Fibroblast of lung (primary cell): ENCODE results near the gene ZNF282. TPM values are rescaled to one million over a fixed set of nuclear protein-coding genes. Genes with fewer than 3 reads are reported as not detected.

ENCODE experiments used
- DNase-seq, 2 donors: peaks; one replicate each; pipeline versions ENCODE4 v3.0.0 to v3.0.0-alpha.2; 2010; ENCODE audit warnings: low read depth in 2 of 2
- H2AFZ ChIP-seq: 2 replicates; pipeline ENCODE4 v1.5.1; 2012; ENCODE audit warnings: low read length, control low read depth, inconsistent platforms
- H3K27ac ChIP-seq: 2 replicates; pipeline ENCODE4 v1.5.1; 2011; ENCODE audit warnings: low read length, control low read depth; ENCODE audit not compliant: insufficient read depth
- H3K27me3 ChIP-seq: 2 replicates; pipeline ENCODE4 v1.5.1; 2011; ENCODE audit warnings: mild to moderate bottlenecking, low read length; ENCODE audit not compliant: control insufficient read depth, insufficient read depth
- H3K36me3 ChIP-seq: 2 replicates; pipeline ENCODE4 v1.5.1; 2011; ENCODE audit warnings: low read length; ENCODE audit not compliant: control insufficient read depth, insufficient read depth
- H3K4me1 ChIP-seq: 2 replicates; pipeline ENCODE4 v1.5.1; 2011; ENCODE audit warnings: low read length; ENCODE audit not compliant: control insufficient read depth, insufficient read depth; ENCODE audit errors: extremely low read depth
- H3K4me2 ChIP-seq: 2 replicates; pipeline ENCODE4 v1.5.1; 2011; ENCODE audit warnings: low read length, control low read depth; ENCODE audit not compliant: insufficient read depth; ENCODE audit errors: extremely low read depth
- H3K4me3 ChIP-seq, 4 experiments: fragments of 200-600 bp in 1 of 4; sonication (generic) in 1 of 4; replicated peaks in 1 of 4; 2 replicates each; pipeline ENCODE4 v1.5.1; 2011 to 2016; ENCODE audit warnings: low read length in 4 of 4, low read depth in 3 of 4, mild to moderate bottlenecking in 3 of 4, control low read depth in 2 of 4, inconsistent platforms in 1 of 4, mixed read lengths in 1 of 4; ENCODE audit not compliant: insufficient read depth in 1 of 4; ENCODE audit errors: control extremely low read depth in 1 of 4
- H3K79me2 ChIP-seq: 2 replicates; pipeline ENCODE4 v1.5.1; 2012; ENCODE audit warnings: mild to moderate bottlenecking, low read length, inconsistent platforms; ENCODE audit not compliant: control insufficient read depth, insufficient read depth
- H3K9ac ChIP-seq: 2 replicates; pipeline ENCODE4 v1.5.1; 2011; ENCODE audit warnings: mild to moderate bottlenecking, low read length, control low read depth; ENCODE audit not compliant: insufficient read depth
- H3K9me3 ChIP-seq: 2 replicates; pipeline ENCODE4 v1.5.1; 2012; ENCODE audit warnings: low read depth, low read length; ENCODE audit not compliant: control insufficient read depth, insufficient read depth
- H4K20me1 ChIP-seq: 2 replicates; pipeline ENCODE4 v1.5.1; 2011; ENCODE audit warnings: low read length; ENCODE audit not compliant: control insufficient read depth, insufficient read depth; ENCODE audit errors: extremely low read depth
- EZH2 ChIP-seq: IDR thresholded peaks from 2 replicates; pipeline ENCODE4 v1.5.1; 2012; ENCODE audit warnings: low read length, control low read depth, mild to moderate bottlenecking; ENCODE audit errors: missing control alignments
- polyA plus RNA-seq, 2 donors: library from polyadenylated mRNA; depleted of rRNA in 1 of 2; stranded (reverse) in 1 of 2; unstranded in 1 of 2; fragments of >200 nt; gene quantifications; 2 replicates each; pipeline ENCODE4 v1.2.1, GENCODE V29; 2011 to 2012; ENCODE audit warnings: missing spikeins in 1 of 2
- total RNA-seq: library from RNA; depleted of rRNA; stranded (reverse); fragments of >200 nt; gene quantifications from 2 replicates; pipeline ENCODE4 v1.2.1, GENCODE V29; 2014
- TF ChIP-seq, protein P1 (sequence below), 2 donors: IDR thresholded peaks in 1 of 2; conservative IDR thresholded peaks in 1 of 2; 1 replicate in 1 of 2; 2 replicates in 1 of 2; pipeline ENCODE4 v1.5.1; 2011 to 2012; ENCODE audit warnings: low read length in 2 of 2, control low read depth in 1 of 2, inconsistent platforms in 1 of 2, low read depth in 1 of 2, mild to moderate bottlenecking in 1 of 2

The ZNF282 gene
- total and polyA plus RNA-seq, 2 donors (not counting 1 experiment from before 2014, with no cell fraction given), result 6.8 to 23.1 TPM

DNA sequence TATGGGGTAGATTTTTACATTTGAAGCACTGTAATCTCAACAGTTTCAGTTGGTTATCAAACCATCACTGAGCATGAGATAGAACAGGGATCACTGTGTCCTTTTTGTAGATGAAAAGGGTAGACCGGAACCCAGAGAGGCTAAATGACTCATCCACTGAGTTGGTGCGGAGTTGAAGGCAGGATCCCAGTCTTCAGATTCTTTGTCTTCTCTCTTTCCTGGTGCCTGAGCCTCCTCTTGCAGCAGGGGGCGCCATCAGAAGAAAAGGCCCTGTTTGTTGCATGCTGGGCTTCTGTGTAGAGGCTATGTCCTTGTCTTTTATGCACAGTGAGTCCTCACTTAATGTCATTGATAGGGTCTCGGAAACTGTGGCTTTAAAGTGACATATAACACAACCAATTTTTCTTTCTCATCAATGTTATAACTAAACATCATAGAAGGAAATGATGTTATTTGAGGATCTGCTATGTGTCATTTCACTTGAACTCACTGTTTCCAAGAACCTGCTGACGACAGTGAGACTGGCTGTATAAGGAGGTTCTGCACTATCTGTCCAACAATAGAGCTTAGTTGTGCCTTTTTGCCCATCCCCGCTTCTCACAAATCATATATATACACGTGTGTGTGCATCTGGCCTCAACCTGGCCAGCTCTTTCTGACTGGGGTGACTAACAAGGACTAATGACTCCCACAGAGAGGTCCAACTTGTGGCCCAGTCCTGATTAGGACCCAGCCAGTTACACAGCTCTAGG, 14.3 kb downstream of the ZNF282 start:
- Histone ChIP-seq H3K4me3 (no peak overlapping the region), H3K27ac (no peak overlapping the region), H3K4me1 (no peaks in the 10 kb centered on the region), H3K27me3 (no peaks in the 10 kb centered on the region), H3K9ac (no peak overlapping the region), H3K79me2 (no peaks in the 10 kb centered on the region), H3K36me3 (peaks cover 34% of the 10 kb centered on the region), H4K20me1 (no peaks in the 10 kb centered on the region), H2AFZ (no peak overlapping the region), H3K4me2 (no peak overlapping the region), H3K9me3 (no peaks in the 10 kb centered on the region)
- peak; percentile 41 to 62 for DNase-seq
- no peak for TF ChIP-seq EZH2
- TF ChIP-seq, protein P1, sequence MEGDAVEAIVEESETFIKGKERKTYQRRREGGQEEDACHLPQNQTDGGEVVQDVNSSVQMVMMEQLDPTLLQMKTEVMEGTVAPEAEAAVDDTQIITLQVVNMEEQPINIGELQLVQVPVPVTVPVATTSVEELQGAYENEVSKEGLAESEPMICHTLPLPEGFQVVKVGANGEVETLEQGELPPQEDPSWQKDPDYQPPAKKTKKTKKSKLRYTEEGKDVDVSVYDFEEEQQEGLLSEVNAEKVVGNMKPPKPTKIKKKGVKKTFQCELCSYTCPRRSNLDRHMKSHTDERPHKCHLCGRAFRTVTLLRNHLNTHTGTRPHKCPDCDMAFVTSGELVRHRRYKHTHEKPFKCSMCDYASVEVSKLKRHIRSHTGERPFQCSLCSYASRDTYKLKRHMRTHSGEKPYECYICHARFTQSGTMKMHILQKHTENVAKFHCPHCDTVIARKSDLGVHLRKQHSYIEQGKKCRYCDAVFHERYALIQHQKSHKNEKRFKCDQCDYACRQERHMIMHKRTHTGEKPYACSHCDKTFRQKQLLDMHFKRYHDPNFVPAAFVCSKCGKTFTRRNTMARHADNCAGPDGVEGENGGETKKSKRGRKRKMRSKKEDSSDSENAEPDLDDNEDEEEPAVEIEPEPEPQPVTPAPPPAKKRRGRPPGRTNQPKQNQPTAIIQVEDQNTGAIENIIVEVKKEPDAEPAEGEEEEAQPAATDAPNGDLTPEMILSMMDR (conservative IDR thresholded peaks at IDR 0.05 in 1 of 2, IDR thresholded peaks at IDR 0.05 in 1 of 2; ENCODE audit: low read depth in 1 of 2, low read length in 2 of 2), result peak; percentile 39 to 65

DNA sequence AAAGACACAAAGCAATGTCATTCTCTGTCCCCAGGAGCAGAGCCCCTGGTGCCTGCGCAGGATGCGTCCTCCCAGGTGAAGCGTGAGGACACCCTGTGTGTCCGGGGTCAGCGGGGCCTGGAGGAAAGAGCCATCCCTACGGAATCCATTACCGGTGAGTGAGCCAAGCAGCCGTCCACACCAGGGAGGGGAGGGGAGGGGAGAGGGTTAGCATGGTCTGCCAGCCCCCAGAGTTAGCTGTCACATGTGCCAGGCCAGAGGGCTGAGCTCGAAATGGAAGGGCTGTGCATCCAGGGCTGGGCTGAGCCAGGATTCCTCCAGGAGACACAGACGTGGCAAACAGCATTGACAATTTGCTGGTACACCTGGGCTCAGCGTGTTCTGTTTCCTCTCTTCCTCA, 15.2 kb downstream of the ZNF282 start:
- Histone ChIP-seq H3K36me3 (peaks cover 33% of the 10 kb centered on the region), H3K4me2 (no peak overlapping the region), H3K27me3 (no peaks in the 10 kb centered on the region), H3K4me3 (no peak overlapping the region), H3K9me3 (no peaks in the 10 kb centered on the region), H3K79me2 (no peaks in the 10 kb centered on the region), H3K9ac (no peak overlapping the region), H4K20me1 (no peaks in the 10 kb centered on the region), H3K4me1 (no peaks in the 10 kb centered on the region), H2AFZ (no peak overlapping the region), H3K27ac (no peak overlapping the region)
- no peak for TF ChIP-seq EZH2
- TF ChIP-seq, protein P1 (conservative IDR thresholded peaks at IDR 0.05 in 1 of 2, IDR thresholded peaks at IDR 0.05 in 1 of 2; ENCODE audit: low read depth in 1 of 2, low read length in 2 of 2), result no peak
- DNase-seq, result no peak

DNA sequence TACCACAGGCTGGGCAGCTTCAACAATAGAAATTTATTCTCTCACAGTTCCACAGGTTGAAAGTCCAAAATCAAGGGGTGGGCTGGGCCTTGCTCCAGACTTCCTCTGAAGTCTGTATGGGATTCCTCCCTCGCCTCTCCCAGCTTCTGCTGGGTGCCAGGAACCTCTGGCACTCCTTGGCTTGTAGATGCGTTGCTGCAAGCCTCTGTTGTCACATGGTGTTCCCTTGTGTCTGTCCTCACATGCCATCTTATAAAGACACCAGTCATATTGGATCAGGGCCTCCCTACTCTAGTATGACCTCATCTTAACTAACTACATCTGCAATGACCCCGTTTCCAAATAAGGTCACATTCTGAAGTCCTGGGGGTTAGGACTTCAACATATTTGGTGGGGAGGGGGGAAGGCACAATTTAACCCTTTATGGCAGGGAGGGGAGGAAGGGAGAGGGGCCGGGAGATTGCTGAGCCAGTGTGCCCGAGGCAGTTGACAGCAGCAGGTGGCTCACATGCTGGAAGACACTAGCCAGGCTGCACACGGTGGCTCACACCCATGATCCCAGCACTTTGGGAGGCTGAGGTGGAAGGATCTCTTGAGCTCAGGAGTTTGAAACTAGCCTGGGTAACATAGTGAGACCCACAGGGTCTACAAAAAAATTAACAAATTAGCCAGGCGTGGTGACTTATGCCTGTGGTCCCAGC, 18.8 kb downstream of the ZNF282 start:
- DNase-seq, result no peak
- Histone ChIP-seq H3K4me2 (no peak overlapping the region), H3K9me3 (no peaks in the 10 kb centered on the region), H4K20me1 (no peaks in the 10 kb centered on the region), H3K79me2 (no peaks in the 10 kb centered on the region), H3K36me3 (peaks cover 32% of the 10 kb centered on the region), H3K9ac (no peak overlapping the region), H3K4me1 (no peaks in the 10 kb centered on the region), H2AFZ (no peak overlapping the region), H3K4me3 (no peak overlapping the region), H3K27me3 (no peaks in the 10 kb centered on the region), H3K27ac (no peak overlapping the region)
- TF ChIP-seq, protein P1 (conservative IDR thresholded peaks at IDR 0.05 in 1 of 2, IDR thresholded peaks at IDR 0.05 in 1 of 2; ENCODE audit: low read depth in 1 of 2, low read length in 2 of 2), result no peak
- TF ChIP-seq EZH2, result no peak
